CD4-positive, alpha-beta T cell treated with Interleukin-6 for 4 hours (primary cell): Measurements from ENCODE around the gene CNGA4.
"Not testable (repeated sequence)": the region's sequence is repeated elsewhere in the genome, so short reads cannot be mapped to it uniquely, and the experiment has no call there.

Experiments
- DNase-seq: peaks from one replicate; pipeline ENCODE4 v3.0.0-alpha.2; 2020; ENCODE audit warnings: mixed read lengths

The CNGA4 gene

DNA sequence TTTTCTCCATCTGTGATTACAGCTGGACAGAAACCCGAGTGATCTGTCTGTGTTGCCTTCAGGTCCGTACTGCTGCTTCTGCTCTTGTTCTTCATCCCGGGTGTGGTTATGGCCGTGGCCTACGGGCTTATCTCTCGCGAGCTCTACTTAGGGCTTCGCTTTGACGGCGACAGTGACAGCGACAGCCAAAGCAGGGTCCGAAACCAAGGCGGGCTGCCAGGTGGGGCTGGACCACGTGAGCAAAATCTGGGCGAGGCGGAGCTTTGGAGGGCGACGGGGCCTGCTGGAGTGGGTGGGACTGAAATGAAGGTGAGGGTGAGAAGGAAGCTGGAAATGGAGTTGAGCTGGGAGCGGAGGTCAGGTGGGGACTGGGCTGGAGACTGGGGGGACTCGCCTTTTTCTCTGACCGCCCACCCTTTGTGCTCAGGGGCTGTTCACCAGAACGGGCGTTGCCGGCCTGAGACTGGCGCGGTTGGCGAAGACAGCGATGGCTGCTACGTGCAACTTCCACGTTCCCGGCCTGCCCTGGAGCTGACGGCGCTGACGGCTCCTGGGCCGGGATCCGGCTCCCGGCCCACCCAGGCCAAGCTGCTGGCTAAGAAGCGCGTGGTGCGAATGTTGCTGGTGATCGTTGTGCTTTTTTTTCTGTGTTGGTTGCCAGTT, 31.8 kb downstream of the CNGA4 start:
- DNase-seq: no peak

- no peak for DNase-seq
Measured at GRCh38 chr11:6271598-6271997, 32.7 kb downstream of the CNGA4 start.

- DNase-seq: no peak
Measured at GRCh38 chr11:6273188-6273587, 34.3 kb downstream of the CNGA4 start.

DNA sequence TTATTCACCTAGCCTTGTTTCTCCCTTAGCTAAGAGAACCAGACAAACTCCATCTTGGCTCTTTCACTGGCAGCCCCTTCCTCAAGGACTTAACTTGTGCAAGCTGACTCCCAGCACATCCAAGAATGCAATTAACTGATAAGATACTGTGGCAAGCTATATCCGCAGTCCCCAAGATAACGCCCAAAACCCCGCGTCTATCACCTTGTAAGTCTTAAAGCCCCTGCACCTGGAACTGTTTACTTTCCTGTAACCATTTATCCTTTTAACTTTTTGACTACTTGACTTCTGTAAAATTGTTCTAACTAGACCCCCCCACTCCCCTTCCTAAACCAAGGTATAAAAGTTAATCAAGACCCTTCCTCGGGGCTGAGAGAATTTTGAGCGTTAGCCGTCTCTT, 41.9 kb downstream of the CNGA4 start:
- not testable (repeated sequence) for DNase-seq

GRCh38 chr11:6283453-6284023, 44.6 kb downstream of the CNGA4 start:
- no peak for DNase-seq

- DNase-seq: no peak
Measured at GRCh38 chr11:6284250-6284649, 45.4 kb downstream of the CNGA4 start.

- DNase-seq: no peak
Measured at GRCh38 chr11:6285019-6285418, 46.1 kb downstream of the CNGA4 start.
